PC-3 (cell line): ENCODE results near the gene CLEC16A.

Experiments
- CTCF ChIP-seq: fragments of 300-600 bp; sonication (generic); conservative IDR thresholded peaks from 2 replicates; pipeline ENCODE4 v1.5.1; 2017; ENCODE audit warnings: antibody characterized with exemption, low read depth, mild to moderate bottlenecking, low read length
- EZH2 ChIP-seq: fragments of 300-600 bp; sonication (generic); IDR thresholded peaks from one replicate; pipeline ENCODE4 v1.6.1; 2017; ENCODE audit warnings: antibody characterized with exemption, mild to moderate bottlenecking, low read length; ENCODE audit not compliant: unreplicated experiment

GRCh38 chr16:11123666-11124065, 179.3 kb downstream of the CLEC16A start:
- TF ChIP-seq EZH2 (no peak), CTCF (no peak)
